Ammon's horn (tissue), 1 donor: ENCODE measurements around the gene MRPS35.
"Not testable (repeated sequence)": the region's sequence is repeated elsewhere in the genome, so short reads cannot be mapped to it uniquely, and the experiment has no call there.

ENCODE experiments used
- DNase-seq: peaks from one replicate; pipeline ENCODE4 v3.0.0-alpha.2; 2016; ENCODE audit warnings: low spot score

The MRPS35 gene

GRCh38 chr12:27709212-27709931 lies 1.3 kb upstream of the MRPS35 start:
- DNase-seq = no peak

- no peak for DNase-seq
These were observed 570 bp upstream of the MRPS35 start for GRCh38 chr12:27709932-27710591.

DNA sequence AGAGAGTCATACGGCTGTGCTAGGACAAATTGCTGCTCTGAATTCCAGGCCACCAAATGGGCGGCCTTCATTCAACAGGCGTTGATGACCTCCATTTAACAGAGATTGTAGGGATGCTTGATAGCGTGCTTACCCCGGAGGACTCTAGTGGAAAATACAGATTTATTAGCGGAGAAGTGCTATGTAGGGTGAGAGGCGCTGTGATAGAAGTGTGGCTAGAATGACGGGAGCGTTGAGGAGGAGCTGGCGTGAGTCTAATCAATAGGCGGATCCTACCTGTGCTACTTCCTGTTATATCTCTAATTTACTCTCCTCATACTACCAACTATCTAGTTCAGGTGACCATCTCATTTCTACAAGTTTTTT lies 668 bp downstream of the MRPS35 start:
- peak; percentile 24 for DNase-seq

- DNase-seq = no peak
These were observed 1.3 kb downstream of the MRPS35 start for GRCh38 chr12:27711967-27712366.

DNA sequence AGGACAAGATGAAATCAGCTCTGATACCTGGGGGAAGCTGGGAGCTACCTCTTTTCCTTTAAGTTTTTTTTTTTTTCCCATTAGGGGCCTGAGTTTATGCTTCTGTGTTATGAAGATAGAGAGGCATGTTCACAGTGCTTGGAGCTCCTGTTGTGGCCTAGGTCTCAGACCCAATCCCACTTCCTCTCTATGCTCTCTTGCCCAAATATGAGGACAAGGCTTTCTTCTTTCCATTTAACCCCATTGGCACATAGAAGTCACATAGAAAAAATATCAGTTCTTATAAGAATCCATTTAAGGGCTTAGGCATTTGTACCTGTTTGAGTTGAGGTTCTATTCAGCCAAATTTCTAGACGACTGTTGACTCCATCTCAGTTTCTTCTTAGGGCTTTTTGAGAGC lies 12.6 kb downstream of the MRPS35 start:
- DNase-seq = no peak

DNA sequence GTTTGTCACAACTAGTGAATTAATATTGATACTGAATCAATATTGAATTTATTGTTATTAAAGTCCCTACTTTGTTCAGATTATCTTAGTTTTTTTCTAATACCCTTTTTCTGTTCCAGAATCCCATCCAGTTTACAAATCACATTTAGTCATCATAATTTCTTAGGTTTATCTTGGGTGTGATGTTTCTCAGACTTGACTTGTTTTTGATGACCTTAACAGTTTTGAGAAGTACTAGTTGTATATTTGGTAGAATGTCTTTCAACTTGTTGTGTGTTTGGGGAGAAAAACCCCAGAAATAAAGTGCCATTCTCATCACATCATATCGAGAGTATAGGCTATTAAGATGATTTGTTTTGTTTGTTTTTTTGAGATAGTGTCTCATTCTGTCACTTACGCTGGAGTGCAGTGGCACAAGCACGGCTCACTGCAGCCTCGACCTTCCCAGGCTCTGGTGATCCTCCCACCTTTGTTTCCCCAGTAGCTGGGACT lies 19.5 kb downstream of the MRPS35 start:
- DNase-seq = no peak

- DNase-seq = no peak
These were observed 21.6 kb downstream of the MRPS35 start for GRCh38 chr12:27732281-27732680.

DNA sequence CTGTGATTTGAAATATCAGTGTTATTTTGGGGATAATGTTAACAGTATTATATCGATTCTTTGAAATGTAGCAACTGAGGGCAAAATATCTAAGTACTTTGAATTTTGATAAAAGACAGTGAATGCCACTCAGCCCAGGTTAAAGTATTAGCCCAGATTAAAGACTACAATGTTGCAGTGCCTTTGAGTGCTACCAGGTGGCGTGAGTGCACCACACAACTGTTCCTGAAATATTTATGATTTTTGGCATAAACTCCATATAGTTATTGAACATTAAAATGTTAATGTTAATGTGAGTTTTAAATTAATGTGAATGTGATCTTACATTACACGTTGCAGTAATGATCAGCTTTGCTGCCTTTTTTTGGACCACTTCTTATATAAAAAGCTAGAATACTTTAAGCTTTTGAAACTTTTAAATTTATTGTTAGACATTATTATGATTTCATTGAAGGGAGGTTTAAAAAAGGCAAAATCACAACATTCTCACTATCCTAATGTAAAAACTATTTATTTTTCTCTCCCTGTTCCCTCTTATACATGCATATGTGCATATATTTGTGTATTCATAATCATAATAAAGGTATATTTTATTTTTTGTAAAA lies 22.5 kb downstream of the MRPS35 start:
- peak; percentile 32 for DNase-seq

DNA sequence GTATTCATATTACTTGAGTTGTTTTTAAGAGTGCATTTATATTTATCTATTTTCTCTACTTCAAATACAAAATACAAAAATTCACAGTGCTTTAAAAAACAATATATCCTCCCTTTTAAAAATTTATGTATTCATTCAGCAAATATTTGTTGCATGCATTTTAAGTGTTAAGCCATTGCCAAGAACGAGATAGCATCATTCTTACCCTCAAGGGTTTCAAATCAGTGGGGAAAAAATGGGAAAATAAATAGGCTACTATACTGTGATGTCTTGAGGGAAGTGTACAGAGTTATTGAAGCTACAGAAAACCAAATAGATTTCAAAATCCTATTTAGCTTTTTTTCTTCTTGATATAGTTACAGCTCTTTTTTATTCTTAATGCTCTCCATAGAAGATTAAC lies 23.2 kb downstream of the MRPS35 start:
- no peak for DNase-seq

DNA sequence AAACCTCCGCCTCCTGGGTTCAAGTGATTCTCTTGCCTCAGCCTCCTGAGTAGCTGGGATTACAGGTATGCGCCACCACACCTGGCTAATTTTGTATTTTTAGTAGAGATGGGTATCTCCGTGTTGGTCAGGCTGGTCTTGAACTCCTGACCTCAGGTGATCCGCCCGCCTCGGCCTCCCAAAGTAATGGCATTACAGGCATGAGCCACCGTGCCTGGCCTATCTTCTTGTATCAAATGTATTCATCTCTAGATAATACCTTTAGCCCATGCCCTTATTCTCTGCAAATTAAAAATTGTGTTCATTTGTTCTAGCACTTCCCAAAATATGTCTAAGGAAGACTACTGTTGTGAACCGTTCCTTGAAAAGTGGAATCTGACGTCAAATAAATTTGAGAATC lies 23.7 kb downstream of the MRPS35 start:
- not testable (repeated sequence) for DNase-seq

- DNase-seq = no peak
These were observed 33.0 kb downstream of the MRPS35 start for GRCh38 chr12:27743601-27744000.

DNA sequence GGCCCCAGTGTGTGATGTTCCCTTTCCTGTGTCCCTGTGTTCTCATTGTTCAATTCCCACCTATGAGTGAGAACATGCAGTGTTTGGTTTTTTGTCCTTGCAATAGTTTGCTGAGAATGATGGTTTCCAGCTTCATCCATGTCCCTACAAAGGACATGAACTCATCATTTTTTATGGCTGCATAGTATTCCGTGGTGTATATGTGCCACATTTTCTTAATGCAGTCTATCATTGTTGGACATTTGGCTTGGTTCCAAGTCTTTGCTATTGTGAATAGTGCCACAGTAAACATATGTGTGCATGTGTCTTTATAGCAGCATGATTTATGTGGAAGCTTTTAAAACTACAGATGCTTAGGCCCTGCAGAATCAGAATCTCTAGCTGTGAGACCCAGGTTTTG lies 35.1 kb downstream of the MRPS35 start:
- not testable (repeated sequence) for DNase-seq

DNA sequence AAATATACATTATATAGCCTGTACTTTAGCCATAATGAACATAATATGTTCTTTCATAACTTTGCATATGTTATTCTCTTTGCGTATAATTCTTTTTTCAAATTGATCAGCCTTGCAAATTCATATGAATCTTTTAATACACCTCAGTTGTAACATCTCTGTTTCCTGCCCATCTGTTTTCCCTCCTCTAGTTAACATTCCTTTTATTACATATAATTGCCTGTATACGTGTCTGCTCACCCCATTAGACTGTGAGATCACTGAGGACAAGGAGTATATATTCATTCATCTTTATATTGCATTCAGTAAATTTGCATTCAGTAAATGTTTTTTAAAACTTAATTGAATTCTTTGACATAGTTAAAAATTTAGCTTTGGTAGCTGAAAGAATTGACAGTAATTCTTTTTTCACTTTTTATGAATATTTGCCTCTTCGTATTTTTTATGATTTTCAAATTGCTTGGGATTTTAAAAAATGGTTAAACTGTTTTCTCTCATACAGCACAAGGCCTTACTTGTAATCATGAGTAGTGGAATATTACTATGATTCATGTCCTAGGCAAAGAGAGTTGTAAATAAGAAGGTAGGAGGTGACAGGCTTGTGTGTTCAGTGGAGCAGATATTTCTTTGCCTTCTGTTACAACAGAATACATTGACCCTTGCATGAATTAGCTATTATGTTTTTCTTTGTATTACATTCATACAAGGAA lies 36.6 kb downstream of the MRPS35 start:
- peak; percentile 28 for DNase-seq

DNA sequence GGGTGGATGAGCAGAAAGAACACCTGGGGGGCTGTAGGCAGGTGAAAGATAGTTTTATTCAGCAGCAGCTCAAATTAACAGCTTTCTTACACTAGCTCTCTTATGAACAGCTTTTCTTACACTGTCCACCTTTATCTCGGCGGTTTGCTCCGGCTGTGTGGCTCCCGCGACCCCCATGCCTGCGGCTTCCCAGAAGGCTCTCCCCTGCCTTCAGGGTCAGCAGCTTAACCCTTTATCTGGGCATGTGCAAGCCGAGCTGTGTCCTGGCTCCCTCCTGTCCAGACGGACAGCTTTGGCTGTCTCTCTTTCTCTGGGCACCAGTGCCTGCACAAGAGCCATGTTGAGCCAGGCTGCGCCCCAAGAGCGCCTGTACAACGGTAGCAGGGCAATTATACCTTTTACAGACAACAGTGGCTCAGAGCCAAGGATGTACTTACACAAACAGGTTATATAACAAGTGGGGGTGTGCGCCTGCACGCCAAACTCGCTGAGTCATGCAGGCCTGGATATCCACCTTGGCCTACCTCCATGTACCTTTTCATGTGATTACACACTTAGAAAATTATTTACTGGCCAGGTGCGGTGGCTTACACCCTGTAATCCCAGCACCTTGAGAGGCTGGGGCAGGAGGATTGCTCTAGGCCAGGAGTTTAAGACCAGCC lies 40.9 kb downstream of the MRPS35 start:
- no peak for DNase-seq

- no peak for DNase-seq
These were observed 44.2 kb downstream of the MRPS35 start for GRCh38 chr12:27754795-27755194.

- no peak for DNase-seq
These were observed 46.1 kb downstream of the MRPS35 start for GRCh38 chr12:27756670-27757195.

DNA sequence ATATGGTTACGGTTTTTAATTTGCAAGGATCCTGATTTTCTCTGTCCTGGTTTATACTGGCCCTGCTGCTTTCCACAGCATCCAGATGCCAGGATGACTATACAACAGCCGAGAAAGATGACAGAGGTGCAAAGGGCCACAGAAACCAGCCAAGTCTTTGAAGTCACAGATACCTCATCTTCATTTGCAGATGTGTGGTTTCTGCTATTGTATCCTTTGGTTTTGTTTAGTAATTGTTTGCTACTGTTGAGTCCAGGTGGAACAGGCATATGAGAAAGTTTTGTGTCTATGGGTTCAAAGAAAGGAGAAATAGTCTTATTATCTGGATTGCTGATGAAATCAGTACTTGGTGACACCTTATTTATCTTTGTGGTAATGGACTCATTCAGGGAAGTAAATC lies 52.1 kb downstream of the MRPS35 start:
- DNase-seq = no peak

DNA sequence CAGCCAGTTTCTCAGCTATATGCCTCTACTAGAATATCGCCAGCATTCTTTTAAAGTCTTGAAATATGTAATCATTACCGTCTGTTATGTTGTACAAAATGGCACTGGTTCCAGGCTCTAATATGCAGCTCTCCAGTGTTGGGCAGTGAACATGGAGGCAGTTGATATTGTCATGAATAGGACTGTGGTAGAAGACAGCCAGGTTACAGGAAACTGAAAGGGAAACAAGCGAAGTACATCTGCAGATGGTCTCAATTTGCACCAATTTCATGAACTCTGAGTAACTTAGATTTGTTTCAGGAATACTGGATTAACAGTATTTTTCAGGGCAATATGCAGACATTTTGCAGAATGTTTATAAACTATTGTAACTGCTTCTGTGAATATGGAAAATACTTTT lies 56.0 kb downstream of the MRPS35 start:
- DNase-seq = no peak

DNA sequence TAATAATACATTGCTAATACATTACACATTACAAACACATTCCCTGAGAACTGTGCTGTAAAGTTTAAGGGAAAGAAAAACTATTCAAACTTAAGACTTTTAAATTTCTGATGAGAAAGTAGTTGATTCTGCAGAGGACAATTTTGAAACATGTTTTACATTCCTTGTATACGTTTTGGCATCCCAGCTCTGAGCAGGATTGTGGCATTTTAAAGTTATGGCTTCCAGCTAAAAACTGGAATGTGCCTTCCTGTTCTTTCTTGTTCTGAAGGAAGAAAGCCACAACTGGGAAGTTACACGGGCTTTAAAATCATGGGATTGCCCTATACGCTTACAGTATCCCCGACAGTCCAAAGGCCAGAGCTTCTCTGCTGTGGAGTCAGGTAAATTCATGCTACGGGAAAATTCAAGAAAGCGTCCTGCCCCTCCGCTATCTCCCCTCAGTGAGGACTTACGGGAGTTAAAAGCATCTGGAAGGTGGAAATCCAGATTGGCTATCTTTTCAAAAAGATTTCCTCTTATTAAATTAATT lies 58.6 kb downstream of the MRPS35 start:
- no peak for DNase-seq

DNA sequence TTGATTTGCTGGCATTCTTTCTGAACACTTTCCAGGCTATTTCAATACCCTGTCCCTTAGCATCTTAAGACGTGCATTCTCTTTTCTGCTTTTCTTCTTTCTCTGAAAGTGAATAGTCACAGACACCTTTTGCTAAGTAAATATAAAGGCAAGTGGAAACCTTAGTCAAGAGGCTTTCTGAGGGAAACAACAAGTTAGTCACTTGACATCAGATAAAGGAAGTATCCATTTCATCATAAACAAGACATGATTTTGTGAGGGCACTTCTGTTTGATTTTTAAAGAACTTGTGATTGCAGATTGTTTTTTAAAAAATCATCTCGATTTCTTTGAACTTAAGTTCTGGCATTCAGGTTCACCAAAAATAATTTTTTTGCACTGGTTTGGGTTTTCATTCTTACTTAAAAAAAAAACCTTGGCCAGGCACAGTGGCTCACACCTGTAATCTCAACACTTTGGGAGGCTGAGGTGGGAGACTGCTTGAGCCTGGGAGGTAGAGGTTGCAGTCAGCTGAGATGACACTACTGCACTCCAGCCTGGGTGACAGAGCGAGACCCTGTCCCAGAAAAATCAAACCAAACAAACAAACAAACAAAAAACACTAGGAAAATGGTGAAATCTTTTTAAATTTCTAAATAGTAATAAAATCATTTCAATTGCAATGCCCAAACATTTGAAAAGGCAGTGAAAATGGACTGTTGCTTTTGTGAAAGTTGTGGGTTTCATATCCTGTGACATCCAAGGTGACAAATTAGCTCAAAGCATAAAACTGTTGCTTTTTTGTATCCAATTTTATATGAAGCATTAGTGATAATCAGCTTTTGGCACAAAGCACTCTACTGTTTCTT lies 61.1 kb downstream of the MRPS35 start:
- no peak for DNase-seq
